KOPT-K1 (cell line): Measurements from ENCODE around the gene SLC25A39.

Experiments
- H3K27ac ChIP-seq: fragments of 200-600 bp; sonication (generic); 2 replicates; pipeline ENCODE4 v1.5.1; 2016; ENCODE audit warnings: antibody characterized with exemption, mild to moderate bottlenecking, low read depth, low read length; ENCODE audit not compliant: poor library complexity, severe bottlenecking
- H3K36me3 ChIP-seq: fragments of 200-600 bp; sonication (generic); 2 replicates; pipeline ENCODE4 v1.5.1; 2017; ENCODE audit warnings: antibody characterized with exemption, mild to moderate bottlenecking, low read length, moderate library complexity; ENCODE audit not compliant: insufficient read depth
- H3K9me3 ChIP-seq: fragments of 200-600 bp; sonication (generic); 2 replicates; pipeline ENCODE4 v1.5.1; 2017; ENCODE audit warnings: antibody characterized with exemption, low read length, mild to moderate bottlenecking; ENCODE audit not compliant: insufficient read depth, poor library complexity, severe bottlenecking

SLC25A39 gene

DNA sequence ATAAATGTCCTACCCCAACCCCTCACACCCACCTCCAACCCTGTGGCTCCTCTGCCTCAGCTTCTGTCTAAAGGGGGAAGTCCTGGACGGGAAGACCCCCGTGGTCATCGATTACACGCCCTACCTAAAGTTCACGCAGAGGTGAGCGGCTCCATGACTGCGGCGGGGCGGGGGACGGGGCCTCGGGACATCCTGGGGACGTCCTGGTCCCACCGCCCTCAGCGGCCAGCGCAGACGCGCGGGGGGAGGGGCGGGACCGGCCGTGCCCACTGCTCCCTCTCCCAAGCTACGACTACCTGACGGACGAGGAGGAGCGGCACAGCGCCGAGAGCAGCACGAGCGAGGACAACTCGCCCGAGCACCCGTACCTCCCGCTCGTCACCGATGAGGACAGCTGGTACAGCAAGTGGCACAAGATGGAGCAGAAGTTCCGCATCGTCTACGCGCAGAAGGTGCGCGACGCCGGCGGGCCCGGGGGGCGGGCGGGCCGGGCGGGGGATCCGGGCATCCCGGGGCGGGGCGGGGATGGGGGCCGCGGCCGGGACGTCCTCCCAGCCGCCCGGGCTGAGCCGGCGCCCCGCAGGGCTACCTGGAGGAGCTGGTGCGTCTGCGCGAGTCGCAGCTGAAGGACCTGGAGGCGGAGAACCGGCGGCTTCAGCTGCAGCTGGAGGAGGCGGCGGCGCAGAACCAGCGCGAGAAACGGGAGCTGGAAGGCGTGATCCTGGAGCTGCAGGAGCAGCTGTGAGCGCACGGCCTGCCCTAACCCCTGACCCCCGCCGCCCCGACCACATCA, 9.6 kb downstream of the SLC25A39 start:
- H3K9me3 ChIP-seq = no peaks in the 10 kb centered on the region
- H3K36me3 ChIP-seq = peaks cover 10% of the 10 kb centered on the region; the same call in 1 of the 2 replicates
- no peak overlapping the region for H3K27ac ChIP-seq

DNA sequence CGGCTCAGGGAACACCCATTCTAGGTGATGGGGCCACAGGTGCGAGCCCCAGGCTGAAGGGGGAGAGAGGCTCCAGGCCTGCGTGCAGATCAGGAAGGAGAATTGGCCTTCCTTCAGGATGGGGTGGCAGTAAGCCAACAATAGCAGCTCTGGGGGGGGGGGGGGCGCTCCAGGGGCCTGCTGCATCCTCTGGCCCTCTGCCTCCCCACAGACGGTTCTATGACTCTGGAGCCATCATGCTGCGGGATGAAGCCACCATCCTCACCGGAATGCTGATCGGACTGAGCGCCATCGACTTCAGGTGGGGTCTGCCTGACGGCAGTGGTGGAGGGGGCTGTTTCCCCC, 10.1 kb downstream of the SLC25A39 start:
- H3K36me3 ChIP-seq = peaks cover 4% of the 10 kb centered on the region; the same call in 1 of the 2 replicates
- H3K27ac ChIP-seq = no peak overlapping the region
- no peaks in the 10 kb centered on the region for H3K9me3 ChIP-seq

DNA sequence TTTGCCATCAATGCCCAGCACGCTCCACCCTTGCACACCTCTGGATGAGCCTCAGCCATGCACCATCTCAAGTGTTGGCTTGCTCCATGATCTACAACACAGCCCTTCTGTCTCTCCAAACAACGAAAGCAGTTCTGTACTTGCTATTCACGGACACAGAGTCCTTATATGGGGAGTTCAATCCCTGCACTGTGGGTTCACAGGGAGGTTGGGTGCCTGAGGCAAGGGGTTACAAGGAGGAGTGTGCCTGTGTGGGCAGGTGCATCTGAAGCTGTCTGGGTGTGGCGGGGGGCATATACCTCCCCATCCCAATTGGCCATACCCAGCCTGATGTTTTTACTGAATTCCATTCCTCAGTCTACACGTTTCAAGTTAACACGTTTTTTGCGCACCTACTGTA, 10.6 kb downstream of the SLC25A39 start:
- Histone ChIP-seq H3K27ac (no peak overlapping the region), H3K9me3 (no peaks in the 10 kb centered on the region), H3K36me3 (no peaks in the 10 kb centered on the region; the same call in 1 of the 2 replicates)

DNA sequence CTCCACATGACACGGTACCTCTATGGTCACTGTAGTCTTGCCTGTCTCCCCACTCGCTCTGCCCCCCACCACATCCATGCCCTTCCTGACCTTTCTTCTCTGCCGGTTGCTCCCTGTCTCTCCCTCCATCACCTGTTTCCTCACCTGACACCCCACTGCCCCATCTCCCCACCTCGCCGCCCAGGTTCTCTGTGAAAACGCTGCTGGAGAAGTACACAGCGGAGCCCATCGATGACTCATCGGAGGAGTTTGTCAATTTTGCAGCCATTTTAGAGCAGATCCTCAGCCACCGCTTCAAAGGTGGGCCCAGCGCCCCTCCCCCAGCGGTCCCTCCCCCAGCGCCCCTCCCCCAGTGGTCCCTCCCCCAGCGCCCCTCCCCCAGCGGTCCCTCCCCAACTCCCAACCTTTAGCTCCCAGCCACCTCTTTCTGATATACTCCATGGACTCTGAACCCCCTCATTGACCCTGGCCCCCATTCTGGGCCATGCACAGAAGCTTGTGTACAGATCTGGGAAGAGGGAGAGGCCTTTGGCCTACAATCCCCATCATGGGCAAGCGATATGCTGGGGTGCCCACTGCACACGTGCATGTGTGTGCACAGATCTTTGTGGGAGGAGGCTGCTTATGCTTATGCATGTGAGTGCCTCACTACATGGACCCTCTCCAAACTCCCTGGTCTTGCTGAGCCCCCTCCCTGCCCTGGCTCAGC, 12.1 kb downstream of the SLC25A39 start:
- no peak overlapping the region for H3K27ac ChIP-seq

DNA sequence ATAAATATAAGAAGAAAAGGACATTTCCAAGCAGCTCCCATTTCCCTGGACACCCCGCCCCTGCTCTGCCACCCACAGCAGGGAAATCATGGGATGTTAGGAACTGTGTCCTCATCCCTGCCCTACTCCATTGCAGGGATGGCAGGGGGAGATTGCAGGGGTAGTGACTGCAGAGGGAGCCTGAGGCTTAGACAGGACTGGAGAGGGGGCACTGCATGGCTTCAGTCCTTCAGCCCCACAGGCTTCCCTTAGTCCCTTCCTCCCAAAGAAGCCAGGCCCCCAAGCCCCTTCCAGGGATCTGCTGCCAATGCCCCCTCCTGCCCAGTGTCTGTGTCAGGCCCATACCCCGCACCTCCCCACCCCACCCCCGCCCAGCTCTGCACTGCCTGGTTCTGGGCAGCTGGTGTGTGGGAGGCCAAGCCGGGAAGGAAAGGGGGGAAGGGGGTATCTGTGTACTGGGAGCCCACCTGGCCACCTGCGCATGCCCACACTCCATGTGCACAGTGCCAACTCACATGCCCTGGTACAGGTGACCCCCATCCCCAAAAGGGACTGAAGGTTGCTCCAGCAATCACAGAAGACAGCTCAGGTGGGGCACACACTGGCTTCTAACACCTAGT, 13.0 kb downstream of the SLC25A39 start:
- H3K9me3 ChIP-seq = no peaks in the 10 kb centered on the region
- no peaks in the 10 kb centered on the region for H3K36me3 ChIP-seq
- no peak overlapping the region for H3K27ac ChIP-seq

More for the DNA sequence above, 12.1 kb downstream of the SLC25A39 start:
- Histone ChIP-seq H3K36me3 (no peaks in the 10 kb centered on the region), H3K9me3 (no peaks in the 10 kb centered on the region)

DNA sequence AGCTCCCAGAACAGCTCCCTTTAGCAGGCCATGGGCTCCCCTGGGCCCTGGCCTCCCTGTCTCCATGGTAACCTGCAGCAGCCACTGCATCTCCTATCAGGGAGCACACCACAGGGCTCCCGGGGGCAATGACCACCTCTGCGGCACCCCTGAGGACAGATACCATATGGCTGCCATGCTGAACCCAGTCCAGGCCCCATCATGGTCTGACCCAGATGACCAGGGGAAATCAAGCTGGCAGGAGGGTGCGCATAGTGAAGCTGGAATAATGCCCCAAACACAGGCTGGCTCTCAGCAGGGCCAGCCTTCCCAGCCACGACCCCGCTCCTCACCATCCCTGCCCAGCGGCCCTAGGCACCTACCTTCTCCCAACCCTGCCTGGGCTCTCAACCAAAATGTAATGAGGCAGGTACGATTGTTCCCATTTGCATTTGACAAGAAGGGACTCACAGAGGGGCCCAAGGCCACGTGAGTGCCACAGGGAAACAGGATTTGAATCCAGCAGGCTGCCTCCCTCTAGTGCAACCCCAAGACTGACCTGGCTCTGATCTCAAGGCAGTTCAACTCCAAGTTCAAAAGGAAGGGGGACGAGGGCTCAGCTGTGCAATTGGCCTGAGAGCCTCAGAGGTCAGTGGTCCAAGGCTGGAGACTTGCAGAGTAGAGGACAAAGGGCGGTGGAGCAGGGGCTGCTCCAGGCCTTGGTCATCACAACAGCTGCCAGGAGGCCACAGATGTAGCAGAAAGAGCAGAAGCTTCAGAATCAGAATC, 13.8 kb downstream of the SLC25A39 start:
- no peaks in the 10 kb centered on the region for H3K9me3 ChIP-seq
- H3K36me3 ChIP-seq = no peaks in the 10 kb centered on the region
- H3K27ac ChIP-seq = no peak overlapping the region

DNA sequence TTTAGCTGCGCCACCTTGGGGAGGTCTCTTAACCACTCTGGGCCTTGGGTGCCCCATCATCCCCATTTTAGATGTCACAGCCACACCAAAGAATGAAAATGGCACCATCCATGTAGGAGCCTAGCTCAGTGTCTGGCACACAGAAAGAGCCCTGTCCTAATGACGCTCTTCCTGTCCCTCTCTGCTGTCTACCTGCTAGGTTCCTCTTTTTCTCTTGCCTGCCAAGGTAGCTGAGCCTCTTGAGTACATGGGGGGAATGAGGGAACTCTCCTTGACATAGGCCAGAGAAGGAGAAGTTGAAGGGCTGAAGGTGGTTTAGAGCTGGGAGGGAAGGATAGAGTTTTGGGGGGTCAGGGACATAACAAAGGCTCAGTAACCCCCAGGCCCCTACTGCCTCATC, 14.4 kb downstream of the SLC25A39 start:
- no peak overlapping the region for H3K27ac ChIP-seq
- H3K36me3 ChIP-seq = no peaks in the 10 kb centered on the region
- no peaks in the 10 kb centered on the region for H3K9me3 ChIP-seq

DNA sequence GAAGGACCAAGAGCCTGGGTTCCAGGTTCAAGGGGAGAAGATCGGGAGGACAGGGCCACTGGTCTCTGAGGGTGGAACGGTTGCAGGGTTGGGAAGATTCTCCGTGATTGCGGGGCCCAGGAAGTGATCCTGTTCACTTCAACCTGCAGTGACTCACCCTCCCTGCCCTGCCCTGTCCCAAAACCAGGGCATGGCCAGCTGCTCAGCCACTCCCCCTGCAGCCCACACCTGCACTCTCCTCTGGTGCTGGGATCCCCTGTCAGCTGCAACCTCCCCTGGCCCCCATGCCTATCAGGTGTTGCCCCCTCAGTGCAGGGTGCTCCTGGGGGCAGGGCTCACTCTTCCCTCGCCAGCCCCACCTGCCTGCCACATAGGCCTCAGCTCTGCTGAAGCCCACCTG, 15.2 kb downstream of the SLC25A39 start:
- Histone ChIP-seq H3K27ac (no peak overlapping the region), H3K9me3 (no peaks in the 10 kb centered on the region), H3K36me3 (no peaks in the 10 kb centered on the region)

DNA sequence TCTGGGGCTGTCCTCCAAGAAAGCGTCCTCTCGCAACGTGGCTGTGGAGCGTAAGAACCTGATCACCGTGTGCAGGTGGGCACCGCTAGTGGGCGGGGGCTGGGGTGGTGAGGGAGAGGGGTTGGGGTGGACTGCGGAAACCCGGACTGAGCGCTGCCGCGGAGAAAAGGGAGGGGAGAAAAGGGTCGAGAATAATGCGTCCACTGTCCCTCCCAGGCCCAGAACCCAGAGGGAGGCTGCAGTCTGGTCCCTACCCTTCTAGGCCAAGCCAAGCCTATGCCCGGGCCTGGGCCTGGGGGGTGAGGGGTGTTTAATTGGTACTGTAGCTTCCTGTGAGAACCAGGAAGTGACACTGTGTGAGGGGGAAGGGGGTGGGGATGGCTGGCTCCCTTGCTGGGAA, 15.8 kb downstream of the SLC25A39 start:
- no peaks in the 10 kb centered on the region for H3K36me3 ChIP-seq
- no peak overlapping the region for H3K27ac ChIP-seq
- H3K9me3 ChIP-seq = no peaks in the 10 kb centered on the region

DNA sequence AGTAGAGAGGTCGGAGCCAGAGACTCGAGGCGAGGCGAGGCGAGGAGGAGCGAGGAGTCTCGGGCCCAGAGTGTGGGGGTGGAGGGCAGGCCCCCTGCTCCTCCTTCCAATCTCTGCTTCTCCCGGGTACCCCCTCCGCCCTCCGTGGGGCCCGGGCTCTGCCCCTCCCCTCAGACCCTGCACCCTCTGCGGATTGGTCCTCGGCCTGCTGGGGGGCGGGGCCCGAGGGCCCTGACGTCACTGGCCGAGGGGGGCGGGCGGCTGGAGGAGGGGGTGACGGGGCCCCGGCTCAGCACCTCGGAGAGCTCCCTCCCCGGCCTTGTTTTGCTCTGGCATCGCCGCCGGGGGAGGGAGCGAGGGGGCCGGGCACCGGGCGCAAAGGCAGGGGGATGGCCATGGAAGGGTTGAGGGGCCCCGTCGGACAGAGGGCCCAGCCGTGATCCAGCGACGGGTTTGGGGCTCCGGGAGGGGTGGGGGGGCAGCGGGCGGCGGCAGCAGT, 16.3 kb downstream of the SLC25A39 start, which contains the start of gene RUNDC3A:
TSS of gene RUNDC3A (plus strand) at position 282 of the 499 bp plus-strand sequence. CDS start 232 bp downstream, outside the sequence.
- H3K27ac ChIP-seq = no peak within 1 kb of the TSS
- H3K9me3 ChIP-seq = no peaks in the 10 kb centered on the region
- H3K36me3 ChIP-seq = no peaks in the 10 kb centered on the region

DNA sequence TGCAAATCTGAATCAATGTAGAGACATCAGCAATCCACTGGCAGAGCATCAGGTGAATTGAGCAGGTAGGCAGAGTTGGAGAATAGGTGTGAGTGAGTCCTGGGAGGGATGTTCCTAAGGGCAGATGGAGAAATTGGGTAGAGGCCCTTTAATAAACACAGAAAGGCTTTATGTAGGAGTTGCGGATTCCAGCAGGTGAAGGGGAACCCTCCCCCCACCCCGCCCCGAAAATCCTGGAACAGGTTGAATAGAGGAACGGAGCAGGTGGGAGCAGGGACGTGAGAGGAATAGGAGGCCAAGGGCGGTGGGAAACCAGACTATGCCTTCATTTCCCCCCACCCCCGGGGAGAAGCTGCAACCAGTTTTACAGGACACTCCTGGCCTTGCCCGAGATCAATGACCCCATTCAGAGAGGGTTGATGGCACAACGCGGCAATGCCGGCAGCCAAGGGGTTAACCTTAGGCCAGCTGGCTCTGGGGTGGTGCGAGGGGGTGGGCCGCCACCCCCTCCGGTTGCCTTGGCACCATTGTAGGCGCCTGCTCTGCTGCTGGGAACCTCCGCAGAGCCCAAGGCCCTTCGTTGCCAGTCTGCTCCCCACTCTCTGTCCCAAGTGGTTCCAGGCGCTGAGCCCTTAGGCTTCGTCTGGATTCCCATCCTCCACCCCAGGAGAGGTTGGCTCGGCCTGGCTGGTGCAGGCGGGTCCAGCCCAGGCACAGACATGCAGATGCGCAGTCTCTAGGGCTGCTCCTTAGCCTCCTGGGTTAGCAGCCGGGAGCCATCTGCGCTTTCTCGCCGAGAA, 17.0 kb downstream of the SLC25A39 start:
- Histone ChIP-seq H3K36me3 (no peaks in the 10 kb centered on the region), H3K27ac (no peak overlapping the region), H3K9me3 (no peaks in the 10 kb centered on the region)

DNA sequence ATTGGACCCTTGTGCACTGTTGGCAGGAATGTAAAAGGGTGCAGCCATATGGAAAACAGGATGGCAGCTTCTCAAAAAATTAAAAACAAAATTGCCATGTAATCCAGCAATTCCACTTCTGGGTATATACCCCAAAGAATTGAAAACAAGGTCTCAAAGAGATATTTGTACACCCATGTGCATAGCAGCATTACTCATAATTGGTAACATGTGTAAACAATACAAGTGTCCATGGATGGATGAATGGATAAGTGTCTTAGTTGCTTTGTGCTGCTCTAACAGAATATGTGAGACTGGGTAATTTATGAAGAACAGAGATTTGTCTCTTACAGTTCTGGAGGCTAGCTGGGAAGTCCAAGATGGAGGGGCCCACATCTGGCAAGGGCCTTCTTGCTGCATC, 20.0 kb downstream of the SLC25A39 start:
- H3K36me3 ChIP-seq = no peaks in the 10 kb centered on the region
- H3K27ac ChIP-seq = no peak overlapping the region
- H3K9me3 ChIP-seq = no peaks in the 10 kb centered on the region

DNA sequence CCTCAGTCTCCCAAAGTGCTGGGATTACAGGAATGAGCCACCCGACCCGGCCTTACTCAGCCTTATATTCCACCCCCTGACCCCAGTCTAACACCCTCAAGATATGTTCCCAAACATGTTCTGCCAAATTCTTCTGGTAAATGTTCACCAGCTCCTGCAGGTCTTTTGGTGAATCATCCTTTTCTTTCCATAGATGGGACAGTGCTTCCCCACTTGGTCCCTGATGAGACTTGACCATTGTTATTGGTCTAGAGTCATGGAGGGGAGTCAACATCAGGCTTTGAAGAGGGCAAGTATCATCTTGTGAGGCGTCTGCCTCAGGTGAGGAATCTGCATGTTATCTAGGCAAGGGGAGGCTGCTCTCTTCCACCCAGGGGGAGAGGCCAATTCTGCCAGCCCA, 26.6 kb downstream of the SLC25A39 start:
- Histone ChIP-seq H3K9me3 (no peaks in the 10 kb centered on the region), H3K27ac (no peak overlapping the region), H3K36me3 (no peaks in the 10 kb centered on the region)
